ENCODE data around the gene RIGI.

RIGI gene

DNA sequence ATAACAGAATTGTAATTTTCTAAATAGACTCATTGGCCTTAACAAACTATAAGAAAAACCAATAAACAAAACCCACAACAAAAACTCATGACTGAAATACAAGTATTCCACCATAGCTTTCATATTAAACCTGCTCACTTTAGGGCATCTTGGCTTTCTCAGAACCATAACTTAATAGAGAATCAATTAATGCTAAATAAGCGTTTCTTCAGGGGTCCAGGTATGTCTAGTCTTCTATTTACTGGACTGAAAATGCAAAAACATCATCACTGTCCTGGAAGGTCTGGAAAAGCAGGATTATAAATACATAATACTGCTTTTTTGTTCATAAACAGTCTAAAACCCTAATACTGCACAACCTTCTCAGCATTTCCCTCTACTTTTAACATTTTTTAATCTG is 19.9 kb upstream of the RIGI start:
- Histone ChIP-seq H3K27ac (ENCODE audit: low read length) (no peak overlapping the region), H3K36me3 (ENCODE audit: insufficient read depth, low read length) (peaks cover 44% of the 10 kb centered on the region), H3K79me2 (ENCODE audit: insufficient read depth, low read length) (peaks cover 94% of the 10 kb centered on the region), H3K27me3 (ENCODE audit: insufficient read depth, low read length, poor library complexity) (no peaks in the 10 kb centered on the region), H3K9me3 (ENCODE audit: insufficient read depth, low read length, severe bottlenecking) (no peaks in the 10 kb centered on the region), H3K4me1 (ENCODE audit: insufficient read depth, low read length) (peaks cover 25% of the 10 kb centered on the region), H3K4me3 (ENCODE audit: low read depth in 1 of 2, low read length in 2 of 2) (no peak overlapping the region), H3K4me2 (ENCODE audit: insufficient read depth, low read length) (no peak overlapping the region), H4K20me1 (ENCODE audit: insufficient read depth, low read length) (peaks cover 73% of the 10 kb centered on the region), H3K9ac (ENCODE audit: low read depth, low read length) (no peak overlapping the region), H2AFZ (ENCODE audit: low read depth, low read length) (no peak overlapping the region)
- no peak for DNase-seq
- TF ChIP-seq, protein P1, sequence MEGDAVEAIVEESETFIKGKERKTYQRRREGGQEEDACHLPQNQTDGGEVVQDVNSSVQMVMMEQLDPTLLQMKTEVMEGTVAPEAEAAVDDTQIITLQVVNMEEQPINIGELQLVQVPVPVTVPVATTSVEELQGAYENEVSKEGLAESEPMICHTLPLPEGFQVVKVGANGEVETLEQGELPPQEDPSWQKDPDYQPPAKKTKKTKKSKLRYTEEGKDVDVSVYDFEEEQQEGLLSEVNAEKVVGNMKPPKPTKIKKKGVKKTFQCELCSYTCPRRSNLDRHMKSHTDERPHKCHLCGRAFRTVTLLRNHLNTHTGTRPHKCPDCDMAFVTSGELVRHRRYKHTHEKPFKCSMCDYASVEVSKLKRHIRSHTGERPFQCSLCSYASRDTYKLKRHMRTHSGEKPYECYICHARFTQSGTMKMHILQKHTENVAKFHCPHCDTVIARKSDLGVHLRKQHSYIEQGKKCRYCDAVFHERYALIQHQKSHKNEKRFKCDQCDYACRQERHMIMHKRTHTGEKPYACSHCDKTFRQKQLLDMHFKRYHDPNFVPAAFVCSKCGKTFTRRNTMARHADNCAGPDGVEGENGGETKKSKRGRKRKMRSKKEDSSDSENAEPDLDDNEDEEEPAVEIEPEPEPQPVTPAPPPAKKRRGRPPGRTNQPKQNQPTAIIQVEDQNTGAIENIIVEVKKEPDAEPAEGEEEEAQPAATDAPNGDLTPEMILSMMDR (IDR thresholded peaks at IDR 0.05; ENCODE audit: borderline replicate concordance, extremely low read depth, low read length, poor library complexity, severe bottlenecking): no peak
- no peak for TF ChIP-seq EZH2 (IDR thresholded peaks at IDR 0.05; ENCODE audit: borderline replicate concordance, low read depth, low read length, severe bottlenecking)
- ATAC-seq (ENCODE audit: insufficient read depth, low read depth): no peak

GRCh38 chr9:32543047-32543446 is 17.1 kb upstream of the RIGI start:
- no peak for DNase-seq
- H3K27me3 ChIP-seq (ENCODE audit: insufficient read depth, low read length, poor library complexity): no peaks in the 10 kb centered on the region
- no peaks in the 10 kb centered on the region for H3K9me3 ChIP-seq (ENCODE audit: insufficient read depth, low read length, severe bottlenecking)
- peaks cover 46% of the 10 kb centered on the region for H3K36me3 ChIP-seq (ENCODE audit: insufficient read depth, low read length)
- peaks cover 50% of the 10 kb centered on the region for H4K20me1 ChIP-seq (ENCODE audit: insufficient read depth, low read length)
- H2AFZ ChIP-seq (ENCODE audit: low read depth, low read length): no peak overlapping the region
- no peak overlapping the region for H3K4me2 ChIP-seq (ENCODE audit: insufficient read depth, low read length)
- no peak overlapping the region for H3K4me3 ChIP-seq (ENCODE audit: low read depth in 1 of 2, low read length in 2 of 2)
- no peak overlapping the region for H3K27ac ChIP-seq (ENCODE audit: low read length)
- 0 out of 2 replicates have a peak, but pooled peaks cover 7% of the 10 kb centered on the region for H3K4me1 ChIP-seq (ENCODE audit: insufficient read depth, low read length)
- H3K79me2 ChIP-seq (ENCODE audit: insufficient read depth, low read length): peaks cover 67% of the 10 kb centered on the region
- no peak for ATAC-seq (ENCODE audit: insufficient read depth, low read depth)
- TF ChIP-seq, protein P1 (IDR thresholded peaks at IDR 0.05; ENCODE audit: borderline replicate concordance, extremely low read depth, low read length, poor library complexity, severe bottlenecking): no peak
- TF ChIP-seq EZH2 (IDR thresholded peaks at IDR 0.05; ENCODE audit: borderline replicate concordance, low read depth, low read length, severe bottlenecking): no peak
- no peak overlapping the region for H3K9ac ChIP-seq (ENCODE audit: low read depth, low read length)

DNA sequence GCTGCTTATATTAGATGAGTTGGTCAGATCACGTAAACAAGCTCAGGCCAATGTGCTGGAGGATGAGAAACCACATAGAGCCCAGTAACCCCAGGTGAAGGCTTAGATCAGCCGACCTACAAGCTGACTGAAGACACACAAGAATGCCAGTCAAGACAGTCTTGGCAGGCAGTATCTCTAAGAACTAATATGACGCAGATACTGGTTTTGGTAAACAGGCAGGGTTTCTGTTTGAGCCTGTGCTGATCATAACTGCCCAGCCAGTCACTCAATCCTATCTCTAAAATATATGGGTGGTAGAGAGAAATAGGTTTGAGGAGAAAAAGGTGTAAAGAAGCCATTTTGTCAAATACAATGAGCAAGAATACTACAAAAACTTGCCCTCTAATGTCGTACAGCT is 7.8 kb upstream of the RIGI start:
- H3K27ac ChIP-seq (ENCODE audit: low read length): no peak overlapping the region
- no peak overlapping the region for H3K4me2 ChIP-seq (ENCODE audit: insufficient read depth, low read length)
- DNase-seq: no peak
- no peak for TF ChIP-seq EZH2 (IDR thresholded peaks at IDR 0.05; ENCODE audit: borderline replicate concordance, low read depth, low read length, severe bottlenecking)
- TF ChIP-seq, protein P1 (IDR thresholded peaks at IDR 0.05; ENCODE audit: borderline replicate concordance, extremely low read depth, low read length, poor library complexity, severe bottlenecking): no peak
- no peak overlapping the region for H3K9ac ChIP-seq (ENCODE audit: low read depth, low read length)
- no peak for ATAC-seq (ENCODE audit: insufficient read depth, low read depth)
- no peak overlapping the region for H2AFZ ChIP-seq (ENCODE audit: low read depth, low read length)
- no peaks in the 10 kb centered on the region for H3K9me3 ChIP-seq (ENCODE audit: insufficient read depth, low read length, severe bottlenecking)
- no peaks in the 10 kb centered on the region for H3K79me2 ChIP-seq (ENCODE audit: insufficient read depth, low read length)
- H3K27me3 ChIP-seq (ENCODE audit: insufficient read depth, low read length, poor library complexity): no peaks in the 10 kb centered on the region
- H4K20me1 ChIP-seq (ENCODE audit: insufficient read depth, low read length): no peaks in the 10 kb centered on the region
- H3K4me3 ChIP-seq (ENCODE audit: low read depth in 1 of 2, low read length in 2 of 2): no peak overlapping the region
- no peaks in the 10 kb centered on the region; the same call in 1 of the 2 replicates for H3K36me3 ChIP-seq (ENCODE audit: insufficient read depth, low read length)
- no peaks in the 10 kb centered on the region for H3K4me1 ChIP-seq (ENCODE audit: insufficient read depth, low read length)

GRCh38 chr9:32533336-32533735 is 7.3 kb upstream of the RIGI start:
- H3K36me3 ChIP-seq (ENCODE audit: insufficient read depth, low read length): no peaks in the 10 kb centered on the region; the same call in 1 of the 2 replicates
- H4K20me1 ChIP-seq (ENCODE audit: insufficient read depth, low read length): no peaks in the 10 kb centered on the region
- no peak overlapping the region for H3K4me2 ChIP-seq (ENCODE audit: insufficient read depth, low read length)
- H3K4me1 ChIP-seq (ENCODE audit: insufficient read depth, low read length): no peaks in the 10 kb centered on the region
- H3K79me2 ChIP-seq (ENCODE audit: insufficient read depth, low read length): no peaks in the 10 kb centered on the region
- ATAC-seq (ENCODE audit: insufficient read depth, low read depth): no peak
- H3K4me3 ChIP-seq (ENCODE audit: low read depth in 1 of 2, low read length in 2 of 2): no peak overlapping the region
- no peak overlapping the region for H3K27ac ChIP-seq (ENCODE audit: low read length)
- H3K9me3 ChIP-seq (ENCODE audit: insufficient read depth, low read length, severe bottlenecking): no peaks in the 10 kb centered on the region
- TF ChIP-seq, protein P1 (IDR thresholded peaks at IDR 0.05; ENCODE audit: borderline replicate concordance, extremely low read depth, low read length, poor library complexity, severe bottlenecking): no peak
- TF ChIP-seq EZH2 (IDR thresholded peaks at IDR 0.05; ENCODE audit: borderline replicate concordance, low read depth, low read length, severe bottlenecking): no peak
- no peak for DNase-seq
- no peak overlapping the region for H2AFZ ChIP-seq (ENCODE audit: low read depth, low read length)
- H3K27me3 ChIP-seq (ENCODE audit: insufficient read depth, low read length, poor library complexity): no peaks in the 10 kb centered on the region
- no peak overlapping the region for H3K9ac ChIP-seq (ENCODE audit: low read depth, low read length)

Measured in DND-41 (cell line).